CD4-positive, CD25-positive, alpha-beta regulatory T cell (primary cell): ENCODE measurements around the gene PRRG4. TPM values are rescaled to one million over a fixed set of nuclear protein-coding genes. Genes with fewer than 3 reads are reported as not detected.
"Not testable (repeated sequence)": the region's sequence is repeated elsewhere in the genome, so short reads cannot be mapped to it uniquely, and the experiment has no call there.

ENCODE experiments used
- ATAC-seq, 2 donors: fragments of 150-1000 bp; cut with Tn5 transposase; one replicate each; pipeline ENCODE4 v1.10.0; 2021; ENCODE audit warnings: low read depth in 2 of 2, moderate number of reproducible peaks in 2 of 2, moderate library complexity in 1 of 2
- DNase-seq, 3 donors: peaks; one replicate each; pipeline versions ENCODE4 v3.0.0 to v3.0.0-alpha.2; 2012 to 2022; ENCODE audit warnings: mixed read lengths in 1 of 3
- H3K27ac ChIP-seq: one replicate; pipeline ENCODE4 v1.7.0; 2013; ENCODE audit warnings: mild to moderate bottlenecking, low read length; ENCODE audit not compliant: insufficient read depth, poor library complexity, severe bottlenecking
- H3K27me3 ChIP-seq: one replicate; pipeline ENCODE4 v1.7.0; 2013; ENCODE audit warnings: low read length; ENCODE audit not compliant: control insufficient read depth, insufficient read depth
- H3K36me3 ChIP-seq: one replicate; pipeline ENCODE4 v1.7.0; 2013; ENCODE audit warnings: mild to moderate bottlenecking, low read length, moderate library complexity; ENCODE audit not compliant: control insufficient read depth, insufficient read depth
- H3K4me1 ChIP-seq: 2 replicates; pipeline ENCODE4 v1.7.0; 2013; ENCODE audit warnings: mild to moderate bottlenecking, low read length; ENCODE audit not compliant: insufficient read depth, control insufficient read depth, poor library complexity, severe bottlenecking
- H3K4me3 ChIP-seq: one replicate; pipeline ENCODE4 v1.7.0; 2013; ENCODE audit warnings: low read depth, mild to moderate bottlenecking, low read length, moderate library complexity
- H3K9me3 ChIP-seq, 2 experiments: 1 replicate in 1 of 2; 2 replicates in 1 of 2; pipeline ENCODE4 v1.7.0; 2013; ENCODE audit warnings: low read length in 2 of 2, mild to moderate bottlenecking in 1 of 2, moderate library complexity in 1 of 2; ENCODE audit not compliant: control insufficient read depth in 2 of 2
- H3K27ac Mint-ChIP-seq, 3 donors: one replicate each; pipeline ENCODE4 v1.8.0; 2020 to 2022; ENCODE audit warnings: mild to moderate bottlenecking in 3 of 3, mixed read lengths in 3 of 3, moderate library complexity in 2 of 3
- H3K27me3 Mint-ChIP-seq: one replicate; pipeline ENCODE4 v1.8.0; 2022; ENCODE audit warnings: mild to moderate bottlenecking, mixed read lengths
- H3K36me3 Mint-ChIP-seq: one replicate; pipeline ENCODE4 v1.8.0; 2020; ENCODE audit warnings: mixed read lengths
- H3K4me1 Mint-ChIP-seq, 4 donors: one replicate each; pipeline ENCODE4 v1.8.0; 2020 to 2022; ENCODE audit warnings: mixed read lengths in 4 of 4, mild to moderate bottlenecking in 1 of 4
- H3K4me3 Mint-ChIP-seq, 4 donors: one replicate each; pipeline ENCODE4 v1.8.0; 2020 to 2022; ENCODE audit warnings: mild to moderate bottlenecking in 4 of 4, mixed read lengths in 4 of 4, moderate library complexity in 3 of 4
- H3K9me3 Mint-ChIP-seq, 7 donors: one replicate each; pipeline ENCODE4 v1.8.0; 2020 to 2022; ENCODE audit warnings: mixed read lengths in 7 of 7, mild to moderate bottlenecking in 3 of 7, moderate library complexity in 2 of 7
- polyA plus RNA-seq, 4 donors: library from polyadenylated mRNA; unstranded; fragments of 300-500 nt; fragmentation: Illumina TruSeq; gene quantifications; one replicate each; pipeline ENCODE4 v1.2.3, GENCODE V29; 2021
- total RNA-seq: library from RNA; stranded (reverse); gene quantifications from one replicate; pipeline ENCODE4 v1.2.3, GENCODE V29; 2022

Gene PRRG4
- total and polyA plus RNA-seq, 5 donors from 2014 or later: 0.02 to 0.07 TPM; not detected in 3

GRCh38 chr11:32821517-32821916, 8.2 kb upstream of the PRRG4 start:
- peaks cover 13% of the 10 kb centered on the region for H3K27me3 Mint-ChIP-seq
- ATAC-seq (no peak), DNase-seq (no peak)
- H3K4me1 Mint-ChIP-seq: peaks cover 0 to 3% (median 0%) of the 10 kb centered on the region in 4 donors
- no peak overlapping the region for H3K27ac Mint-ChIP-seq
- no peak overlapping the region for H3K4me3 Mint-ChIP-seq
- no peaks in the 10 kb centered on the region for H3K36me3 Mint-ChIP-seq
- Histone ChIP-seq H3K4me3 (no peak overlapping the region), H3K27ac (no peak overlapping the region), H3K27me3 (no peaks in the 10 kb centered on the region), H3K9me3 (no peaks in the 10 kb centered on the region), H3K36me3 (no peaks in the 10 kb centered on the region), H3K4me1 (no peaks in the 10 kb centered on the region)
- H3K9me3 Mint-ChIP-seq: peaks cover 0 to 3% (median 0%) of the 10 kb centered on the region in 7 donors

GRCh38 chr11:32821917-32822560, 7.7 kb upstream of the PRRG4 start:
- H3K9me3 Mint-ChIP-seq: peaks cover 0 to 3% (median 0%) of the 10 kb centered on the region in 7 donors
- H3K36me3 Mint-ChIP-seq: no peaks in the 10 kb centered on the region
- no peak overlapping the region for H3K27ac ChIP-seq
- H3K27me3 ChIP-seq: no peaks in the 10 kb centered on the region
- H3K4me1 ChIP-seq: no peaks in the 10 kb centered on the region
- DNase-seq (no peak), ATAC-seq (no peak)
- H3K9me3 ChIP-seq: no peaks in the 10 kb centered on the region
- H3K27me3 Mint-ChIP-seq: peaks cover 13% of the 10 kb centered on the region
- no peak overlapping the region for H3K4me3 Mint-ChIP-seq
- no peak overlapping the region for H3K4me3 ChIP-seq
- H3K27ac Mint-ChIP-seq: no peak overlapping the region
- H3K4me1 Mint-ChIP-seq: peaks cover 0 to 3% (median 0%) of the 10 kb centered on the region in 4 donors
- H3K36me3 ChIP-seq: no peaks in the 10 kb centered on the region

GRCh38 chr11:32823617-32824016, 6.1 kb upstream of the PRRG4 start:
- not testable (repeated sequence) for H3K36me3 Mint-ChIP-seq, H3K9me3 ChIP-seq, H3K4me1 ChIP-seq, ATAC-seq, DNase-seq, H3K27me3 ChIP-seq, H3K4me1 Mint-ChIP-seq, H3K27ac Mint-ChIP-seq, H3K4me3 Mint-ChIP-seq, H3K36me3 ChIP-seq, H3K27me3 Mint-ChIP-seq, H3K4me3 ChIP-seq, H3K27ac ChIP-seq, H3K9me3 Mint-ChIP-seq

GRCh38 chr11:32826113-32826512, 3.6 kb upstream of the PRRG4 start:
- Histone ChIP-seq H3K4me1 (peaks cover 14% of the 10 kb centered on the region), H3K36me3 (no peaks in the 10 kb centered on the region), H3K9me3 (no peaks in the 10 kb centered on the region), H3K4me3 (no peak overlapping the region), H3K27me3 (peaks cover 7% of the 10 kb centered on the region), H3K27ac (no peak overlapping the region)
- Mint-ChIP-seq H3K9me3 (peaks cover 0 to 3% (median 0%) of the 10 kb centered on the region in 7 donors), H3K36me3 (no peaks in the 10 kb centered on the region), H3K4me3 (no peak overlapping the region), H3K4me1 (peaks cover 2 to 17% (median 7%) of the 10 kb centered on the region in 4 donors), H3K27ac (no peak overlapping the region), H3K27me3 (peaks cover 10% of the 10 kb centered on the region)
- ATAC-seq: no peak
- DNase-seq: no peak

- peaks cover 0 to 3% (median 0%) of the 10 kb centered on the region in 7 donors for H3K9me3 Mint-ChIP-seq
- H3K4me1 Mint-ChIP-seq: peaks cover 2 to 14% (median 8%) of the 10 kb centered on the region in 4 donors
- Histone ChIP-seq H3K4me1 (peaks cover 14% of the 10 kb centered on the region), H3K27ac (no peak overlapping the region), H3K36me3 (no peaks in the 10 kb centered on the region), H3K27me3 (peaks cover 11% of the 10 kb centered on the region), H3K9me3 (no peaks in the 10 kb centered on the region), H3K4me3 (no peak overlapping the region)
- no peak for DNase-seq
- no peak for ATAC-seq
- no peak overlapping the region for H3K27ac Mint-ChIP-seq
- H3K36me3 Mint-ChIP-seq: no peaks in the 10 kb centered on the region
- no peak overlapping the region for H3K4me3 Mint-ChIP-seq
- peaks cover 15% of the 10 kb centered on the region for H3K27me3 Mint-ChIP-seq
These were observed 2.5 kb upstream of the PRRG4 start for GRCh38 chr11:32827276-32827675.

- peak in 1 of 3 donors; percentile 54 for DNase-seq
- H3K4me3 Mint-ChIP-seq: peak overlapping the region; percentile 78 to 91 (median 84)
- Histone ChIP-seq H3K27me3 (peaks cover 13% of the 10 kb centered on the region), H3K36me3 (no peaks in the 10 kb centered on the region), H3K4me3 (peak overlapping the region; percentile 56), H3K4me1 (peaks cover 14% of the 10 kb centered on the region), H3K9me3 (no peaks in the 10 kb centered on the region), H3K27ac (no peak overlapping the region)
- peaks cover 2 to 14% (median 8%) of the 10 kb centered on the region in 4 donors for H3K4me1 Mint-ChIP-seq
- H3K9me3 Mint-ChIP-seq: no peaks in the 10 kb centered on the region
- H3K36me3 Mint-ChIP-seq: no peaks in the 10 kb centered on the region
- no peak for ATAC-seq
- H3K27ac Mint-ChIP-seq: no peak overlapping the region
- peaks cover 21% of the 10 kb centered on the region for H3K27me3 Mint-ChIP-seq
These were observed 509 bp upstream of the PRRG4 start for GRCh38 chr11:32829157-32829679.

- Histone ChIP-seq H3K9me3 (no peaks in the 10 kb centered on the region), H3K36me3 (no peaks in the 10 kb centered on the region), H3K27ac (no peak overlapping the region), H3K27me3 (peaks cover 13% of the 10 kb centered on the region), H3K4me3 (peak overlapping the region; percentile 31), H3K4me1 (peaks cover 14% of the 10 kb centered on the region)
- Mint-ChIP-seq H3K9me3 (no peaks in the 10 kb centered on the region), H3K27me3 (peaks cover 21% of the 10 kb centered on the region), H3K27ac (no peak overlapping the region), H3K4me3 (peak overlapping the region; percentile 55 to 58 (median 56)), H3K36me3 (no peaks in the 10 kb centered on the region), H3K4me1 (peaks cover 2 to 14% (median 8%) of the 10 kb centered on the region in 4 donors)
- ATAC-seq (no peak), DNase-seq (no peak)
These were observed 649 bp downstream of the PRRG4 start for GRCh38 chr11:32830413-32830738.

GRCh38 chr11:32830796-32831195, 1.1 kb downstream of the PRRG4 start:
- Mint-ChIP-seq H3K27ac (no peak overlapping the region), H3K4me1 (peaks cover 2 to 14% (median 8%) of the 10 kb centered on the region in 4 donors), H3K36me3 (no peaks in the 10 kb centered on the region), H3K4me3 (peak overlapping the region; percentile 55 to 58 (median 56)), H3K27me3 (peaks cover 21% of the 10 kb centered on the region), H3K9me3 (no peaks in the 10 kb centered on the region)
- Histone ChIP-seq H3K9me3 (no peaks in the 10 kb centered on the region), H3K27me3 (peaks cover 13% of the 10 kb centered on the region), H3K4me3 (peak overlapping the region; percentile 31), H3K27ac (no peak overlapping the region), H3K4me1 (peaks cover 14% of the 10 kb centered on the region), H3K36me3 (no peaks in the 10 kb centered on the region)
- no peak for ATAC-seq
- no peak for DNase-seq
